IPS-20b (cell line): Measurements from ENCODE around the gene MPST.

ENCODE experiments used
- H3K27ac ChIP-seq: one replicate; pipeline ENCODE4 v1.5.1; 2013; ENCODE audit warnings: low read length
- H3K27me3 ChIP-seq: 2 replicates; pipeline ENCODE4 v1.6.1; 2013; ENCODE audit warnings: mild to moderate bottlenecking, low read length, inconsistent platforms; ENCODE audit not compliant: insufficient read depth
- H3K36me3 ChIP-seq: 2 replicates; pipeline ENCODE4 v1.6.1; 2013; ENCODE audit warnings: low read depth, mild to moderate bottlenecking, inconsistent platforms, low read length, moderate library complexity; ENCODE audit not compliant: insufficient read depth
- H3K4me1 ChIP-seq: 2 replicates; pipeline ENCODE4 v1.6.1; 2013; ENCODE audit warnings: mild to moderate bottlenecking, control low read depth, inconsistent platforms, low read length, moderate library complexity; ENCODE audit not compliant: insufficient read depth
- H3K4me3 ChIP-seq: 2 replicates; pipeline ENCODE4 v1.5.1; 2013; ENCODE audit warnings: mild to moderate bottlenecking, low read length, inconsistent platforms
- H3K9ac ChIP-seq: 2 replicates; pipeline ENCODE4 v1.6.1; 2013; ENCODE audit warnings: low read depth, mild to moderate bottlenecking, inconsistent platforms, low read length, moderate library complexity
- H3K9me3 ChIP-seq: 2 replicates; pipeline ENCODE4 v1.6.1; 2013; ENCODE audit warnings: mild to moderate bottlenecking, low read depth, low read length, inconsistent platforms; ENCODE audit not compliant: insufficient read depth

The MPST gene

DNA sequence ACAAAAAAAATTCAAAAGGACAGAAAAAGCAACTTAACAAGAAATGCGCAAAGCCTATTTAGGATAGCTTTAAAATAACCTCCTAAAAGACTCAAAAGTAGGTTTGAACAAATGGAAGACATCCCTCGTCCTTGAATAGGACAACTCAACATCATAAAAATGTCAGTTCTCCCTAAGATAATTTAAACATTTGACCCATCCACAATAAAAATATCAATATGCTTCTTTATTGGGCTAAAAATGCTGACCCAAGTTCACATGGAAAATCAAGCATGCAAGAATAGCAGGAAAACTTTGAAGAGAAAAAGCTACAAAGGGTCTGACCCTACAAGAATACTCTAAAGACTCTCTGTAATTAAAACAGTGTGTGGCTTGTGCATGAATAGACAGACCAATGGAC, 19.9 kb downstream of the MPST start:
- H3K4me3 ChIP-seq = no peak overlapping the region
- H3K27ac ChIP-seq = no peak overlapping the region
- H3K4me1 ChIP-seq = no peaks in the 10 kb centered on the region
- no peaks in the 10 kb centered on the region for H3K36me3 ChIP-seq
- H3K9ac ChIP-seq = no peak overlapping the region
- no peaks in the 10 kb centered on the region; the same call in 1 of the 2 replicates for H3K27me3 ChIP-seq
- H3K9me3 ChIP-seq = no peaks in the 10 kb centered on the region

DNA sequence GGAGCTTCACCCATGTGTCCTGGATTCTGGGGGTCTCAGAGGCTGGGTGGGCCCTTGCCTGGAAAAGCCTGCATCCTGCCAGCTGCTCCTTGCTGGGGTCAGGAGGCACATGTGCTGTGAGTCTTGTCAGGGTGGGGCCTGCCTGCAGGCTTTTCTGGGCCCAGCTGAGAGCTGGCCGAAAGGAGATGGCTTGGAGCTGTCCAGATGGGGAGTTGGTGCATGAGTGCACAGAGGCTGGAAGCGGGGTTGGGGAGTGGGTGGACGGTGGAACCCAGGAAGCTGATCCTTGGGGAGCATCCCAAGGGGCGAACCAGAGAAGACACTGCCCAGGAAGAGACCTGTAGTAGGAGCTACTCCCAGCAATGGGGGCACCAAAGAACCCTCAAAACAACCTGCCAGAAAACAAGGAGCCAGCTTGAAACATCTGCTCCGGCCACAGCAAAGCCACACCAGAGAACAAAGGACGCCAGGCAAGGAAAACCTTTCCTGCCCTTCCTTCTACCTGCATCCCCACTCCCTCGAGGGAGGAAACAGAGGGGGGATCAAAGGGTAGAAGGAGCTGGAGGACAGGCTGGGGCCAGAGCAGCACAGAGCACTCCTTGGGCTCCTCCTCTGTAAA, 23.8 kb downstream of the MPST start:
- no peaks in the 10 kb centered on the region for H3K36me3 ChIP-seq
- no peaks in the 10 kb centered on the region for H3K9me3 ChIP-seq
- no peak overlapping the region for H3K9ac ChIP-seq
- H3K27ac ChIP-seq = no peak overlapping the region
- no peak overlapping the region for H3K4me3 ChIP-seq
- H3K27me3 ChIP-seq = no peaks in the 10 kb centered on the region; the same call in 1 of the 2 replicates
- no peaks in the 10 kb centered on the region for H3K4me1 ChIP-seq

DNA sequence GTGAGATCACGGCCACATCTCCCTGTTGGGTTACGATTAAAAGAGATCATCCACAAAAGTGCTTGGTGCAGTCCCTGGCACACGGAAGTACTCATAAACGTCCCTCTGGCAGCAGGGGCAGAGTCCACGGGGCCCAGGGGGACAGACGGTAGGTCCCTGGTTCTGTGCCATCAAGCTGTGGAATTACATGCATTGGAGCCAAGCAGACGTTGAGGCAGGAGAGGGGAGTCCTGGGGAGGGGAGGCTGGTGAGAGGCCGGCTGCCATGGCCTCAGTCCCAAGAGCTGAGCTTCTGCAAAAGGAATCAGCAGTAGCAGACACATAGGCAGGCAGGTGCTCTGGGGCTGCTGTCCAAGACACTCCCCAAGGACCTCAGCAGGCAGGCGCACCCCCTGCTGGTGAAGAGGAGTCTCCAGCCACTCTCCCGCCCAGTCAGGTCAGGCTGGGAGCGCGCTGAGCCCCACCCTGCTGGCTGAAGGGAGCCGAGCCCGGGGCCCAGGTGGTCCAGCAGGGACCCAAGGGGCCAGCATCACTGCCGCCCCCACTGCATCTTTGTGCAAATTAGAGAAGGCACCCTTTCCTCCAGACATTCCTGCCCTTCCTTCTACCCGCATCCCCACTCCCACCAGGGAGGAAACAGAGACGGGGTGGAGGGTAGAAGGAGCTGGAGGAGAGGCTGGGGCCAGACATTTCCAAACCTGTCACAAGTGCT, 24.4 kb downstream of the MPST start:
- Histone ChIP-seq H3K36me3 (no peaks in the 10 kb centered on the region), H3K27ac (no peak overlapping the region), H3K4me3 (no peak overlapping the region), H3K27me3 (no peaks in the 10 kb centered on the region; the same call in 1 of the 2 replicates), H3K9me3 (no peaks in the 10 kb centered on the region), H3K4me1 (no peaks in the 10 kb centered on the region), H3K9ac (no peak overlapping the region)

DNA sequence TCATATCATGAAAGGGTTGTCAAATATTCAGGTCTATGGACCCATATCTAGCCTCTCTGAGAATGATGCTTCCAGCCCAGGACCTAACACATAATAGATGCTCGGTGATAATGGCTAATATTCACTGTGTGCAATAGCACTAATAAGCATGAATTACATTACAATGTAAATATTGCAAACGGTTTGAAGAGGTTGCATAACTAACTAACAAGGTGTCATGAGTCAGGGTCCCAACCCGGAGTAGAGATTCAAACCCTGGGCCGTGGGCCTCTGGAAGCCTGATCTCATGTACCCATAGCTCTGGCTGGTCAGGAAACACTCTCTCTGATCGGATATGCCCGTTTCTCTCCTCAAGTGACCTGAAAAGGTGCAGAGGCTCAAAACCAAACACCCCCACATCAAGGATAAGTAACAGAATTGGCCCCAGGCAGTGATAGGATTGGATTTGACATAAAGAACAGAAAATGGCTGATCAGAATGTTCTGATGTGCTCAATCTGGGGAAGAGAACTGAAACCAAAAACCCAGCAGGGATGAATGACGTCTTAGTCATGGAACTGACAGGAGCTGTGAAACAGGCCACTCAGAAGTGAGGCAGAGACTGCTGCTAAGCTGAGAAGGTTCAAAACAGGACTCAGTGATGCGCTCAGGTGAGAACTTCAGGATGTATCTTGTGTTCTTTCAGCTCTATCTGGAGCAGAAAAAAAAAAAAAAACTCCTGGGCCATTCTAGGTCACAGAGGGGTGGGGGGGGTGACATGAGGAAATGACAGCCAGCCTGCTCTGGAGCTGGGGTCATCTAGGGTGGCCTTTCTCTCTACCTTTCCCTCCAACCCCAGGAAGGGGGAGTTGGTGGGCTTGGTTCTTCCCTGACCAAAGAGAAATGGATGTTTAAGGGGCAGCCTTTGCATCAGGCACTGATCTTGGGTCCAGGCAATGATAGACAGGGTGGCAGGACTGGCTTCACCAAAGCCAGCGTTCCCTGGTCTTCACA, 25.4 kb downstream of the MPST start:
- no peaks in the 10 kb centered on the region for H3K9me3 ChIP-seq
- no peaks in the 10 kb centered on the region for H3K36me3 ChIP-seq
- no peaks in the 10 kb centered on the region for H3K4me1 ChIP-seq
- H3K9ac ChIP-seq = no peak overlapping the region
- no peak overlapping the region for H3K4me3 ChIP-seq
- no peak overlapping the region for H3K27ac ChIP-seq
- H3K27me3 ChIP-seq = no peaks in the 10 kb centered on the region; the same call in 1 of the 2 replicates

DNA sequence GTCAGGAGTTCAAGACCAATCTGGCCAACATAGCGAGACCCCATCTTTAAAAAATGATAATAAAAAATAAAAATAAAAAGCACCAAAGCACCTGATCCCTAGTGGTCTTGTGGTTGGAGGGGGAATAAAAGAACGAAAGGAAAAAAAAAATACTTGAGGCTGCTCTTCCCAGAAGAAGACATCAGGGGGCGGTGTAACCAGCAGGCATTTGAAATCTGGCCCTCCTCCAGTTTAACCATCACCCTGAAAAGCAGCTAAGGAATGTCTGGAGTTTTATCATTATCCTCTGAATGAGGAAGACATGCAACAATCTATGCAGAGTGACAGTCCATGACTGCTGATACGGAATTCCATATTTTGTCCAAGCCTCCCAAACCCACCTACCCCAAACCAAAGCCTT, 26.4 kb downstream of the MPST start:
- Histone ChIP-seq H3K4me1 (no peaks in the 10 kb centered on the region), H3K9ac (no peak overlapping the region), H3K9me3 (no peaks in the 10 kb centered on the region), H3K27ac (no peak overlapping the region), H3K36me3 (no peaks in the 10 kb centered on the region), H3K27me3 (peaks cover 7% of the 10 kb centered on the region), H3K4me3 (no peak overlapping the region)

DNA sequence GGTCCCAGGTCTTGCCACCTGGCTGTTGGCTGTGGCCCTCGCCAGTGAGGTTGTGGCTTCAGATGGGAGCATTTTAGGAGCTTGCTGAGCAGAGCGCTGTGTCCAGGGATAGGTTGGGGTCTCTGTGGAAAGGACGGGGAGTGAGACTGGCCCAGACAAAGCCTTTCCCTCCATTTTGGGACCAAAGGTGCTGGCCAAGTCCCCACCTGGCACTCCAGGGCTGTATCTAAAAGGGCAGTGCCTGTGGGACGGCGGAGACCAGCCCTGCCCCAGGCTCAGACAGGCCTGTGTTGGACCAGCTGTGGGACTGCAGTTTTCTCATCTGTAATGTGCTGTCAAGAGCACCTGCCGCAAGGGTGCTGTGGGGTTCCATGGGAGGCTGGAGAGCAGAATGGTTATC, 27.0 kb downstream of the MPST start:
- Histone ChIP-seq H3K9me3 (no peaks in the 10 kb centered on the region), H3K4me3 (no peak overlapping the region), H3K27me3 (peaks cover 8% of the 10 kb centered on the region), H3K36me3 (no peaks in the 10 kb centered on the region), H3K27ac (no peak overlapping the region), H3K9ac (no peak overlapping the region), H3K4me1 (no peaks in the 10 kb centered on the region)

DNA sequence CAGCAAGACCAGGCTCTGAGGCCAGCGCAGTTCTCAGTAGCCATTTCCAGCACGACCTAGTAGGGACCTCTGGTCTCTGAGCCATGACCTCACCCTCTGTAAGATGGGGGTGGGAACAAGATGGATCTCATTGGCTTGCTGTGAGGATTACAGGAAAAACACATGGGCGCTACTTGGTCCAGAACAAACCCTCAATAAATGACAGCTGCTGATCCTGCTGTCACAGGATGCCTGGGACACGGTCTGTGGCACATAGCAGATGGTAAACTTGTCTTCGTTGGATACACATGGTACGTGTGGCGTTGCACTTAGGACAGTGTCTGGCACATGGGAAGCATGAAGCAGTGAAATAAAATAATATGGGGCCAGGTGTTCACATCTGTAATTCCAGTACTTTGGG, 27.5 kb downstream of the MPST start:
- Histone ChIP-seq H3K9ac (no peak overlapping the region), H3K4me3 (no peak overlapping the region), H3K27ac (no peak overlapping the region), H3K36me3 (no peaks in the 10 kb centered on the region), H3K9me3 (no peaks in the 10 kb centered on the region), H3K27me3 (peaks cover 8% of the 10 kb centered on the region), H3K4me1 (no peaks in the 10 kb centered on the region)

DNA sequence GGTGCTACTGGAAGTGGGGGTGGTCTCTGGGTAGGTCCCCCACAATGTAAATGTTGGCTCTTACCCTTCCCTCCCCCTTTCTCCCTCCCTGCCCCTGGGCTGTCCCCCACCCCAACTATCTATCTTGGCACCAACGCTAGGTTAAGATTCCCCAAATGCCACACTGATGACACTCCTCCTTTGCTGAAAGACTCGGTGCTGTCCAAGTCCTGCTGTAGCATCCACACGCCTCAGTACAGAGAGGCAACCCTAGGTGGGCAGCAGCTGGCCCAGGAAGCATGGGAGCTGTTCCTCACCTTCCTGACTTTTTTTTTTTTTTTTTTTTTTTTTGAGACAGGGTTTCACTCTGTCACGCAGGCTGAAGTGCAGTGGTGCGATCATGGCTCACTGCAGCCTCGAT, 28.6 kb downstream of the MPST start:
- Histone ChIP-seq H3K9me3 (no peaks in the 10 kb centered on the region), H3K4me3 (no peak overlapping the region), H3K4me1 (no peaks in the 10 kb centered on the region), H3K27ac (no peak overlapping the region), H3K9ac (no peak overlapping the region), H3K36me3 (no peaks in the 10 kb centered on the region), H3K27me3 (peaks cover 8% of the 10 kb centered on the region)

DNA sequence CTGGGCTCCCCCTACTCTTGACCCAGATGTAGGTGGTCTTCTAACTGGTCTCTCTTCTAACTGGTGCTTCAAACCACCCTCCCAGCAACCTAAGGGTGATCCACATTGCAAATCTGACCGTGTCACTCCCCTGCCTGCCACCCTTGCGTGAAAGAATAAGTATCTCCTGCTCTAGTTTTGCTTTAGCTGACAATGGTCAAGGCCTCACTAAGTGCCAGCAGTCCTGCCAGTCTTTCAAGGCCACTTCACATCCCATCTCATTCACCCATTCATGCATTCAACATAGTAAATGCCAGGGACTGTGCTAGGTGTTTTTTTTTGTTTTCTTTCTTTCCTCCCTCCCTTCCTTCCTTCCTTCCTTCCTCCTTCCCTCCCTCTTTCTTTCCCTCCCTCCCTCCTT, 29.7 kb downstream of the MPST start:
- no peak overlapping the region for H3K4me3 ChIP-seq
- no peaks in the 10 kb centered on the region for H3K9me3 ChIP-seq
- peaks cover 6% of the 10 kb centered on the region; the same call in 1 of the 2 replicates for H3K36me3 ChIP-seq
- no peak overlapping the region for H3K9ac ChIP-seq
- peaks cover 8% of the 10 kb centered on the region for H3K27me3 ChIP-seq
- no peak overlapping the region for H3K27ac ChIP-seq
- no peaks in the 10 kb centered on the region for H3K4me1 ChIP-seq

DNA sequence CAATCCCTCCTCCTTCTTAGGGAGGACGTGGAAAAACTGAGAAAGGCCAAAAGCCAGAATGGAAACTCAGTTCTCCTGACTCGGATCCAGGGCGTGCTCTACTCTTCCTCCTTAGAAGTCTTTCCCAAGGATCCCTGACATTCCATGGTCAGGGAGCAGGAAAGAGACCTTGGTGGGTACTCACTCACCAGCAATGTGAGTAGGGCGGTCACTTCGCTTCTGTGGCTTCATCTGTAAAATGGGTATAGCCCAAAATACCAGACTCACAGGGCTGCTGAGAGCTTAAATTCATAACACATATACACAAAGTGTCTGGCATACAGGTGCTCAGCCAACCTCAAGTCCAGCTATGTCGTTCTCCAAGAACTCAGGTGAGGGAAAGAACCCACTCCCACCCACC, 31.4 kb downstream of the MPST start:
- Histone ChIP-seq H3K4me3 (peak overlapping the region; percentile 82; the same call in 1 of the 2 replicates), H3K9me3 (no peaks in the 10 kb centered on the region), H3K4me1 (no peaks in the 10 kb centered on the region), H3K27me3 (peaks cover 8% of the 10 kb centered on the region), H3K9ac (no peak overlapping the region), H3K36me3 (peaks cover 9% of the 10 kb centered on the region; the same call in 1 of the 2 replicates), H3K27ac (no peak overlapping the region)
